WTC11 (cell line): ENCODE data around the gene IL27RA. TPM values are rescaled to one million over a fixed set of nuclear protein-coding genes. Genes with fewer than 3 reads are reported as not detected.

ENCODE experiments used
- ATAC-seq: fragments of 200-7000 bp; cut with Tn5 transposase; 2 replicates; pipeline ENCODE4 v1.10.0; 2021; ENCODE audit warnings: mild to moderate bottlenecking, moderate library complexity
- CTCF ChIA-PET: fragments of 300-600 bp; sonication (Branson Sonifier 250); formaldehyde crosslinking; loops from one replicate; lab custom pipeline; 2021; ENCODE audit warnings: antibody characterized with exemption; lab: Charles Lee
- POLR2A ChIA-PET: fragments of 350-600 bp; sonication (Branson Sonifier 250); formaldehyde crosslinking; loops from one replicate; lab custom pipeline; 2021; ENCODE audit warnings: antibody characterized with exemption; lab: Charles Lee
- DNase-seq: peaks from one replicate; pipeline ENCODE4 v3.0.0; 2021; ENCODE audit warnings: low spot score
- H3K27ac Mint-ChIP-seq: 2 replicates; pipeline ENCODE4 v1.8.0; 2021; ENCODE audit warnings: mixed read lengths
- H3K27me3 Mint-ChIP-seq: 2 replicates; pipeline ENCODE4 v1.8.0; 2021; ENCODE audit warnings: low read depth, mild to moderate bottlenecking, moderate library complexity, mixed read lengths
- H3K36me3 Mint-ChIP-seq: 2 replicates; pipeline ENCODE4 v1.8.0; 2021; ENCODE audit warnings: mixed read lengths
- H3K4me1 Mint-ChIP-seq: 2 replicates; pipeline ENCODE4 v1.8.0; 2022; ENCODE audit warnings: mixed read lengths
- H3K4me3 Mint-ChIP-seq: 2 replicates; pipeline ENCODE4 v1.8.0; 2021; ENCODE audit warnings: mild to moderate bottlenecking, moderate library complexity, mixed read lengths
- H3K9me3 Mint-ChIP-seq: 2 replicates; pipeline ENCODE4 v1.8.0; 2021; ENCODE audit warnings: mixed read lengths
- ATF2 ChIP-seq: sonication (generic); formaldehyde crosslinking; IDR thresholded peaks from 2 replicates; pipeline ENCODE4 v1.8.1; 2022; ENCODE audit warnings: low read depth, missing genetic modification reagents, borderline replicate concordance
- CREM ChIP-seq: sonication (generic); formaldehyde crosslinking; IDR thresholded peaks from 2 replicates; pipeline ENCODE4 v1.8.1; 2022; ENCODE audit warnings: mild to moderate bottlenecking, missing genetic modification reagents, moderate library complexity
- E2F5 ChIP-seq: sonication (generic); formaldehyde crosslinking; IDR thresholded peaks from 2 replicates; pipeline ENCODE4 v1.8.1; 2022; ENCODE audit warnings: mild to moderate bottlenecking, moderate library complexity, missing genetic modification reagents
- ELF4 ChIP-seq: sonication (generic); formaldehyde crosslinking; IDR thresholded peaks from 2 replicates; pipeline ENCODE4 v1.8.1; 2022; ENCODE audit warnings: low read depth, mild to moderate bottlenecking, moderate library complexity, missing genetic modification reagents
- ETV6 ChIP-seq: sonication (generic); formaldehyde crosslinking; IDR thresholded peaks from 2 replicates; pipeline ENCODE4 v1.8.1; 2022; ENCODE audit warnings: mild to moderate bottlenecking, missing genetic modification reagents
- FOXK1 ChIP-seq: sonication (generic); formaldehyde crosslinking; IDR thresholded peaks from 2 replicates; pipeline ENCODE4 v1.8.0; 2022; ENCODE audit warnings: mild to moderate bottlenecking, moderate library complexity, missing genetic modification reagents
- FOXP4 ChIP-seq: sonication (generic); formaldehyde crosslinking; IDR thresholded peaks from 2 replicates; pipeline ENCODE4 v1.8.0; 2022; ENCODE audit warnings: mild to moderate bottlenecking, missing genetic modification reagents
- GABPB1 ChIP-seq: sonication (generic); formaldehyde crosslinking; IDR thresholded peaks from 2 replicates; pipeline ENCODE4 v1.8.1; 2023; ENCODE audit warnings: mild to moderate bottlenecking, missing genetic modification reagents
- HMGA2 ChIP-seq: fragments of 250-450 bp; sonication (Bioruptor Pico); IDR thresholded peaks from 2 replicates; pipeline ENCODE4 v1.4.0; 2021; ENCODE audit warnings: mild to moderate bottlenecking, moderate library complexity
- IRF2 ChIP-seq: sonication (generic); formaldehyde crosslinking; IDR thresholded peaks from 2 replicates; pipeline ENCODE4 v1.8.0; 2022; ENCODE audit warnings: low read depth, missing genetic modification reagents, borderline replicate concordance
- MXD4 ChIP-seq: fragments of 250-450 bp; sonication (Bioruptor Pico); IDR thresholded peaks from 2 replicates; pipeline ENCODE4 v1.8.0; 2021; ENCODE audit warnings: mild to moderate bottlenecking, moderate library complexity, borderline replicate concordance
- MYBL2 ChIP-seq: sonication (generic); formaldehyde crosslinking; IDR thresholded peaks from 2 replicates; pipeline ENCODE4 v1.8.1; 2023; ENCODE audit warnings: mild to moderate bottlenecking, moderate library complexity, missing genetic modification reagents
- SMAD4 ChIP-seq: sonication (generic); formaldehyde crosslinking; IDR thresholded peaks from 2 replicates; pipeline ENCODE4 v1.8.0; 2022; ENCODE audit warnings: mild to moderate bottlenecking, missing genetic modification reagents
- TCF7 ChIP-seq: sonication (generic); formaldehyde crosslinking; IDR thresholded peaks from 2 replicates; pipeline ENCODE4 v1.8.0; 2022; ENCODE audit warnings: mild to moderate bottlenecking, low read depth, missing genetic modification reagents, moderate library complexity
- USF1 ChIP-seq: sonication (generic); formaldehyde crosslinking; IDR thresholded peaks from 2 replicates; pipeline ENCODE4 v1.8.0; 2022; ENCODE audit warnings: mild to moderate bottlenecking, missing genetic modification reagents
- USF2 ChIP-seq: sonication (generic); formaldehyde crosslinking; IDR thresholded peaks from 2 replicates; pipeline ENCODE4 v1.8.1; 2023; ENCODE audit warnings: mild to moderate bottlenecking, missing genetic modification reagents, moderate library complexity
- ZNF121 ChIP-seq: sonication (generic); formaldehyde crosslinking; IDR thresholded peaks from 2 replicates; pipeline ENCODE4 v1.8.0; 2023; ENCODE audit warnings: missing genetic modification reagents
- ZNF317 ChIP-seq: sonication (generic); formaldehyde crosslinking; IDR thresholded peaks from 2 replicates; pipeline ENCODE4 v1.8.1; 2023; ENCODE audit warnings: low read depth, mild to moderate bottlenecking, moderate library complexity, missing genetic modification reagents, borderline replicate concordance
- ZNF423 ChIP-seq: fragments of 250-450 bp; sonication (Bioruptor Pico); IDR thresholded peaks from 2 replicates; pipeline ENCODE4 v2.1.2; 2022; ENCODE audit warnings: mild to moderate bottlenecking, moderate library complexity
- ZNF425 ChIP-seq: fragments of 250-450 bp; sonication (Bioruptor Pico); conservative IDR thresholded peaks from 2 replicates; pipeline ENCODE4 v1.9.0; 2021; ENCODE audit warnings: mild to moderate bottlenecking
- total RNA-seq: library from RNA; stranded (reverse); gene quantifications from 3 replicates; pipeline ENCODE4 v1.2.3, GENCODE V29; 2021

IL27RA gene
- total RNA-seq, 1 experiment from 2014 or later: 12.2 TPM

- peaks cover 58% of the 10 kb centered on the region for H3K4me1 Mint-ChIP-seq
- ChIA-PET CTCF (no interaction called here), POLR2A (no interaction called here)
- no peaks in the 10 kb centered on the region for H3K9me3 Mint-ChIP-seq
- H3K27me3 Mint-ChIP-seq: no peaks in the 10 kb centered on the region; the same call in 1 of the 2 replicates
- TF ChIP-seq ETV6 (CRISPR knock-in tag) (no peak), E2F5 (no peak), HMGA2 (CRISPR knock-in tag) (no peak), FOXP4 (CRISPR knock-in tag) (no peak), MXD4 (CRISPR knock-in tag) (no peak), IRF2 (CRISPR knock-in tag) (no peak), ELF4 (no peak), MYBL2 (CRISPR knock-in tag) (no peak), ZNF317 (CRISPR knock-in tag) (no peak)
- no peak overlapping the region for H3K4me3 Mint-ChIP-seq
- DNase-seq: no peak
- H3K36me3 Mint-ChIP-seq: no peaks in the 10 kb centered on the region
- ATAC-seq: no peak
- no peak overlapping the region for H3K27ac Mint-ChIP-seq
Observed at GRCh38 chr19:13984186-13984585, 47.4 kb upstream of the IL27RA start.

- Mint-ChIP-seq H3K9me3 (no peaks in the 10 kb centered on the region), H3K4me3 (peak overlapping the region; percentile 27), H3K4me1 (peaks cover 61% of the 10 kb centered on the region), H3K27me3 (no peaks in the 10 kb centered on the region; the same call in 1 of the 2 replicates), H3K27ac (peak overlapping the region; percentile 92), H3K36me3 (no peaks in the 10 kb centered on the region)
- no peak for DNase-seq
- TF ChIP-seq ZNF121: peak; percentile 88
- TF ChIP-seq ATF2 (CRISPR knock-in tag): no peak
- ChIA-PET POLR2A (interaction anchor here (1.5 kb wide), 1 partner anchor 23 kb away, joined by 6 read pairs; no protein-coding TSS in a partner anchor), CTCF (interaction anchor here (0.5 to 1.4 kb wide), 6 partner anchors 25 to 143 kb away, joined by 3 read pairs; partner anchors contain the start of gene IL27RA)
- no peak for ATAC-seq
Observed at GRCh38 chr19:13984875-13985741, 46.5 kb upstream of the IL27RA start.

GRCh38 chr19:13985771-13986347 lies 45.7 kb upstream of the IL27RA start:
- peaks cover 63% of the 10 kb centered on the region for H3K4me1 Mint-ChIP-seq
- no peaks in the 10 kb centered on the region for H3K36me3 Mint-ChIP-seq
- H3K4me3 Mint-ChIP-seq: peak overlapping the region; percentile 43
- H3K27me3 Mint-ChIP-seq: no peaks in the 10 kb centered on the region; the same call in 1 of the 2 replicates
- H3K9me3 Mint-ChIP-seq: no peaks in the 10 kb centered on the region
- DNase-seq: peak; percentile 47
- peak overlapping the region; percentile 92 for H3K27ac Mint-ChIP-seq
- ChIA-PET POLR2A (interaction anchor here (1.5 kb wide), 1 partner anchor 24 kb away, joined by 6 read pairs; no protein-coding TSS in a partner anchor), CTCF (interaction anchor here (0.5 to 1.4 kb wide), 5 partner anchors 25 to 73 kb away, joined by 3 read pairs; partner anchors contain the start of gene IL27RA)
- peak; percentile 41 for ATAC-seq
- TF ChIP-seq ZNF425 (CRISPR knock-in tag): no peak
- TF ChIP-seq ELF4: no peak
- TF ChIP-seq TCF7 (CRISPR knock-in tag): no peak
- TF ChIP-seq FOXK1 (CRISPR knock-in tag): 0 out of 2 replicates have a peak, but pooled peaks have one; percentile 17
- peak; percentile 45; the same call in 1 of the 2 replicates for TF ChIP-seq ZNF423
- peak; percentile 92 for TF ChIP-seq USF2 (CRISPR knock-in tag)
- no peak for TF ChIP-seq SMAD4 (CRISPR knock-in tag)
- TF ChIP-seq CREM (CRISPR knock-in tag): 0 out of 2 replicates have a peak, but pooled peaks have one; percentile 25
- TF ChIP-seq USF1: peak; percentile 90
- TF ChIP-seq GABPB1: no peak
